Measurements from ENCODE around the gene DAPK1.

DNA sequence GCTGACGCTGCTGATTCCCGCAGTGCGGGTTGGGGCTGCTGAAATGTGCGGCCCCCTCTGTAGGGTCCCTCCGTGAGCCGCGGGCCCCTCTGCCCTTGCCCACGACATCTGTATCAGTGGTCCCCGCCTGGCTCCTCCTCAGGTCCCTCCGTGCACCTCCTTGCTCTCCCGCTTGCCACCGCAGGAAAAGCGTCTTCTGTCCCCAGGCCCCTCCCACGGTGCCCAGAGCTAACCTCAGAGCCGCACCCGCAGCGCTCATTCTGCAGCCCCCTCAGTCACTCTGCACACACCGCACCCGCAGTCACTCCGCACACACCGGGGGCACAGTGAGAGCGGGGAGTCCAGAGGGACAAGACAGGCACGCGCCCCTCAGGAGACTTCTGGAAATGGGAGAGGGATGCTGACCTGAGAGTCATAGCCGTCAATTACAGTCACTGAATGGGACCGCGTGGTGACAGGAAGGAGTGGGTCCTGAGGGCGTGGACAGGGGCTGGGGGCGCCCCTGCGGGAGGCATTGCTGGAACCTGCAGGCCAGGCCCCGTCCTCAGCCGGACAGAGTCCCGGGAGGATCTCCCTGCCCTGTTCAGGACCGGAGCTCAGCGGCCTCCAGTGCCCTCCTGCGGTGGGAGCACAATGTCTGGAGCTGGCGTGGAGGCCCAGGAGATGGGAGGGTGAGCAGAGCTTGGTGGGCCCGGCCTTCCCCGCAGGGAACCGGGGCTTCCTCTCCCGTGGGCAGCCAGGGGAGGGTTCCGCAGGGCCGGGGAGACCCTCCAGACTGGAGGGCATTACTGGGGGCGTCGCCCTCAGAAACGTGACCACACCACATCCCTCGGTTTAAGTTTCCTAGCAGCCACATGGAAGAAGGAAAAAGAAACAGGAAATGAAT, 162.1 kb downstream of the DAPK1 start:
- TF ChIP-seq CTCF (IDR thresholded peaks at IDR 0.05; ENCODE audit: low read length) (no peak), EZH2 (optimal IDR thresholded peaks at IDR 0.05; ENCODE audit: low read depth, low read length) (no peak), EZH2phosphoT487 (IDR thresholded peaks at IDR 0.05; ENCODE audit: low read length) (no peak)
